Hepatocyte (in vitro differentiated cells): ENCODE measurements around the gene UBA5.

Source experiments
- EZH2phosphoT487 ChIP-seq: fragments of 200-600 bp; sonication (generic); IDR thresholded peaks from one replicate; pipeline ENCODE4 v1.6.1; 2018; ENCODE audit warnings: antibody characterized with exemption, mild to moderate bottlenecking, low read depth, moderate library complexity; ENCODE audit not compliant: unreplicated experiment, severe bottlenecking
- TF ChIP-seq, protein P1 (sequence below): fragments of 200-600 bp; sonication (generic); IDR thresholded peaks from 2 replicates; pipeline ENCODE4 v1.5.1; 2016; ENCODE audit warnings: antibody characterized with exemption, mild to moderate bottlenecking; ENCODE audit not compliant: poor library complexity

DNA sequence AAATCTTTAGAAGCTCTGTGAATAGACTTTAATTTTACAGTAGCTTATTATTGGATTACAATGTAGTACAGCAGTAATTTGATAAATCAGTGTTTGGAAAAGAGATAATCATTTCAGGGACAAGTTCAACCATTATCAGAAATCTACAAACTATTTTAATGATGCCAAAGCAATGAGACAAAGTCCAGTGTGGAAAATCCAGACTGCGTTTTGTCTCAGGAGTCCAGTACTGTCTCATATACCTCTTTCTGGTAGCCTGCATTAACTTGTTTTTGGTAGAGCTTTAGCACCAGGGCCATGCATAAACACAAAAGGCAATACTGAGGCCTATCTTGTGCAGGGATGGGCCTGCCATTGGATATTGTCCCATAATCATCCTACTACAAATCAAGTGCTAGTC, 43.3 kb upstream of the UBA5 start:
- TF ChIP-seq EZH2phosphoT487, result no peak
- TF ChIP-seq, protein P1, sequence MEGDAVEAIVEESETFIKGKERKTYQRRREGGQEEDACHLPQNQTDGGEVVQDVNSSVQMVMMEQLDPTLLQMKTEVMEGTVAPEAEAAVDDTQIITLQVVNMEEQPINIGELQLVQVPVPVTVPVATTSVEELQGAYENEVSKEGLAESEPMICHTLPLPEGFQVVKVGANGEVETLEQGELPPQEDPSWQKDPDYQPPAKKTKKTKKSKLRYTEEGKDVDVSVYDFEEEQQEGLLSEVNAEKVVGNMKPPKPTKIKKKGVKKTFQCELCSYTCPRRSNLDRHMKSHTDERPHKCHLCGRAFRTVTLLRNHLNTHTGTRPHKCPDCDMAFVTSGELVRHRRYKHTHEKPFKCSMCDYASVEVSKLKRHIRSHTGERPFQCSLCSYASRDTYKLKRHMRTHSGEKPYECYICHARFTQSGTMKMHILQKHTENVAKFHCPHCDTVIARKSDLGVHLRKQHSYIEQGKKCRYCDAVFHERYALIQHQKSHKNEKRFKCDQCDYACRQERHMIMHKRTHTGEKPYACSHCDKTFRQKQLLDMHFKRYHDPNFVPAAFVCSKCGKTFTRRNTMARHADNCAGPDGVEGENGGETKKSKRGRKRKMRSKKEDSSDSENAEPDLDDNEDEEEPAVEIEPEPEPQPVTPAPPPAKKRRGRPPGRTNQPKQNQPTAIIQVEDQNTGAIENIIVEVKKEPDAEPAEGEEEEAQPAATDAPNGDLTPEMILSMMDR, result no peak
